ENCODE measurements around the gene MORN3. TPM values are rescaled to one million over a fixed set of nuclear protein-coding genes. Genes with fewer than 3 reads are reported as not detected.
A peak's percentile ranks its signal among the peaks of the same experiment; 100 is the strongest.
"Not testable (repeated sequence)": the region's sequence is repeated elsewhere in the genome, so short reads cannot be mapped to it uniquely, and the experiment has no call there.

MORN3 gene
- polyA plus RNA-seq, 1 experiment = 0.78 TPM

- H3K27ac ChIP-seq (ENCODE audit: low read depth, low read length) = no peak overlapping the region
- ChIA-PET CTCF (interaction anchor here (0.5 kb wide), 1 partner anchor 8 kb away, joined by 3 read pairs; no protein-coding TSS in a partner anchor), POLR2A (no interaction called here)
- DNase-seq (ENCODE audit: low read depth, low spot score) = no peak
- no peaks in the 10 kb centered on the region for H3K27me3 ChIP-seq (ENCODE audit: control insufficient read depth, insufficient read depth, low read length)
- H3K9me3 ChIP-seq (ENCODE audit: control insufficient read depth, insufficient read depth, low read length) = no peaks in the 10 kb centered on the region; the same call in 1 of the 2 replicates
- no peak overlapping the region for H3K4me3 ChIP-seq (ENCODE audit: low read depth, low read length)
- TF ChIP-seq CTCF (IDR thresholded peaks at IDR 0.05; ENCODE audit: low read depth, low read length) = no peak
Observed at GRCh38 chr12:121676190-121676589, 6.7 kb upstream of the MORN3 start.

- CTCF ChIA-PET = interaction anchor here (2.0 to 6.6 kb wide), 2 partner anchors 46 to 120 kb away, joined by 5 to 162 read pairs; partner anchors contain the start of gene ORAI1
- Histone ChIP-seq H3K27me3 (ENCODE audit: control insufficient read depth, insufficient read depth, low read length) (no peaks in the 10 kb centered on the region), H3K27ac (ENCODE audit: low read depth, low read length) (no peak overlapping the region), H3K9me3 (ENCODE audit: control insufficient read depth, insufficient read depth, low read length) (no peaks in the 10 kb centered on the region; the same call in 1 of the 2 replicates), H3K4me3 (ENCODE audit: low read depth, low read length) (no peak overlapping the region; the same call in 1 of the 2 replicates)
- POLR2A ChIA-PET = no interaction called here
- no peak for TF ChIP-seq CTCF (IDR thresholded peaks at IDR 0.05; ENCODE audit: low read depth, low read length)
- no peak for DNase-seq (ENCODE audit: low read depth, low spot score)
Observed at GRCh38 chr12:121673013-121673511, 3.6 kb upstream of the MORN3 start.

- CTCF ChIA-PET = interaction anchor here (0.6 to 6.6 kb wide), 46 partner anchors 10 to 334 kb away, joined by 3 to 162 read pairs (median 4); partner anchors contain the start of gene ORAI1
- POLR2A ChIA-PET = interaction anchor here (1.0 kb wide), 1 partner anchor 116 kb away, joined by 13 read pairs; no protein-coding TSS in a partner anchor
- Histone ChIP-seq H3K27me3 (ENCODE audit: control insufficient read depth, insufficient read depth, low read length) (no peaks in the 10 kb centered on the region), H3K27ac (ENCODE audit: low read depth, low read length) (no peak overlapping the region), H3K9me3 (ENCODE audit: control insufficient read depth, insufficient read depth, low read length) (peaks cover under 1% of the 10 kb centered on the region), H3K4me3 (ENCODE audit: low read depth, low read length) (no peak overlapping the region)
- DNase-seq (ENCODE audit: low read depth, low spot score) = no peak
- peak; percentile 78 for TF ChIP-seq CTCF (IDR thresholded peaks at IDR 0.05; ENCODE audit: low read depth, low read length)
Observed at GRCh38 chr12:121668750-121669520, 519 bp downstream of the MORN3 start.

GRCh38 chr12:121666829-121667228, 2.6 kb downstream of the MORN3 start:
- not testable (repeated sequence) for H3K27ac ChIP-seq (ENCODE audit: low read depth, low read length); DNase-seq (ENCODE audit: low read depth, low spot score); H3K9me3 ChIP-seq (ENCODE audit: control insufficient read depth, insufficient read depth, low read length); H3K27me3 ChIP-seq (ENCODE audit: control insufficient read depth, insufficient read depth, low read length); H3K4me3 ChIP-seq (ENCODE audit: low read depth, low read length)
- CTCF ChIA-PET = interaction anchor here (0.6 to 6.6 kb wide), 3 partner anchors 10 to 224 kb away, joined by 3 to 162 read pairs (median 3); no protein-coding TSS in a partner anchor
- POLR2A ChIA-PET = interaction anchor here (0.7 kb wide), 1 partner anchor 80 kb away, joined by 7 read pairs; no protein-coding TSS in a partner anchor

GRCh38 chr12:121663610-121663929, 5.9 kb downstream of the MORN3 start:
- Histone ChIP-seq H3K27ac (ENCODE audit: low read depth, low read length) (no peak overlapping the region), H3K27me3 (ENCODE audit: control insufficient read depth, insufficient read depth, low read length) (no peaks in the 10 kb centered on the region), H3K4me3 (ENCODE audit: low read depth, low read length) (no peak overlapping the region), H3K9me3 (ENCODE audit: control insufficient read depth, insufficient read depth, low read length) (peaks cover 4% of the 10 kb centered on the region)
- ChIA-PET POLR2A (no interaction called here), CTCF (no interaction called here)
- no peak for DNase-seq (ENCODE audit: low read depth, low spot score)
- TF ChIP-seq CTCF (IDR thresholded peaks at IDR 0.05; ENCODE audit: low read depth, low read length) = no peak

- H3K9me3 ChIP-seq (ENCODE audit: control insufficient read depth, insufficient read depth, low read length); POLR2A ChIA-PET; DNase-seq (ENCODE audit: low read depth, low spot score); H3K27ac ChIP-seq (ENCODE audit: low read depth, low read length); H3K4me3 ChIP-seq (ENCODE audit: low read depth, low read length); H3K27me3 ChIP-seq (ENCODE audit: control insufficient read depth, insufficient read depth, low read length): not testable (repeated sequence)
- CTCF ChIA-PET = interaction anchor here (1.2 to 5.5 kb wide), 3 partner anchors 8 to 109 kb away, joined by 3 to 26 read pairs (median 3); partner anchors contain the start of gene MORN3
Observed at GRCh38 chr12:121661353-121662105, 7.9 kb downstream of the MORN3 start.

All from AG04450 (cell line).